LNCaP clone FGC (cell line): ENCODE measurements around the gene COA7.
A peak's percentile ranks its signal among the peaks of the same experiment; 100 is the strongest.

Experiments used
- DNase-seq: peaks from one replicate; pipeline ENCODE4 v3.0.0-alpha.2; 2011; ENCODE audit warnings: low read depth
- H3K4me3 ChIP-seq: 2 replicates; pipeline ENCODE4 v1.5.1; 2011; ENCODE audit warnings: mild to moderate bottlenecking, low read depth, low read length, control low read depth
- TF ChIP-seq, protein P1 (sequence below): IDR thresholded peaks from 2 replicates; pipeline ENCODE4 v1.5.1; 2012; ENCODE audit warnings: mild to moderate bottlenecking; ENCODE audit not compliant: control insufficient read depth, insufficient read depth; ENCODE audit errors: extremely low read depth

The COA7 gene

GRCh38 chr1:52677076-52677806, 20.9 kb downstream of the COA7 start:
- no peak overlapping the region for H3K4me3 ChIP-seq
- DNase-seq: peak; percentile 41
- TF ChIP-seq, protein P1, sequence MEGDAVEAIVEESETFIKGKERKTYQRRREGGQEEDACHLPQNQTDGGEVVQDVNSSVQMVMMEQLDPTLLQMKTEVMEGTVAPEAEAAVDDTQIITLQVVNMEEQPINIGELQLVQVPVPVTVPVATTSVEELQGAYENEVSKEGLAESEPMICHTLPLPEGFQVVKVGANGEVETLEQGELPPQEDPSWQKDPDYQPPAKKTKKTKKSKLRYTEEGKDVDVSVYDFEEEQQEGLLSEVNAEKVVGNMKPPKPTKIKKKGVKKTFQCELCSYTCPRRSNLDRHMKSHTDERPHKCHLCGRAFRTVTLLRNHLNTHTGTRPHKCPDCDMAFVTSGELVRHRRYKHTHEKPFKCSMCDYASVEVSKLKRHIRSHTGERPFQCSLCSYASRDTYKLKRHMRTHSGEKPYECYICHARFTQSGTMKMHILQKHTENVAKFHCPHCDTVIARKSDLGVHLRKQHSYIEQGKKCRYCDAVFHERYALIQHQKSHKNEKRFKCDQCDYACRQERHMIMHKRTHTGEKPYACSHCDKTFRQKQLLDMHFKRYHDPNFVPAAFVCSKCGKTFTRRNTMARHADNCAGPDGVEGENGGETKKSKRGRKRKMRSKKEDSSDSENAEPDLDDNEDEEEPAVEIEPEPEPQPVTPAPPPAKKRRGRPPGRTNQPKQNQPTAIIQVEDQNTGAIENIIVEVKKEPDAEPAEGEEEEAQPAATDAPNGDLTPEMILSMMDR: no peak

DNA sequence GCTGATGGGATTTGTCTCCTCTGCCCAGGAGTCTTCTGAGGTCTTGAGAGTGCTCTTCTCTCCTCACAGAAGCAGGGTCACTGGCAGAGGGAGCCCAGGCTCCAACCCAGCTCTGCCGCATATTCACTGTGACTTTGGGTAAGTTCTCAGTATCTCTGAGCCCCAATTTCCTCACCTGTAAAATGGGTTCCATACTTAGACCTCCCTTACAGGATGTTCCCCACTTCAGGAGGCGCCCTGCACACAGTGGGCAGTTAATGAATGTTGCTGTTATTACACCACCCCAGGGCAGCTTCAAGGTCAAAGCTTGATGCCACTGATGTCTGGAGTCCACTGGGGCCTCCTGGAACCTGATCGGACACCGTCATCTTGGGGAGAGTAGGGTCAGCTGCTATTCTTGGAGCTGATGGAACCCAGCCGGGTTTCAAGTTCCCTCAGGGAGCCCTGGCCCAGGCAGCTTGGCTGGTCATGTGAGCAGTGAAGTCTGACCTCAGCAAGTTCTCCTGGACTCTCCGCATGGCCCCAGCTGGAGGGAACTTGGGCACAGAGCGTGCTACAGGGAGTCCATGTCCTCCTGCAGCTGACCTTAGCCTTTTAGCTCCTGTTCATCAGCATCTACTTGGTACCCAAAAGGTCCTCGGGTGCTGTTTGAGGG, 21.8 kb downstream of the COA7 start:
- TF ChIP-seq, protein P1: no peak
- DNase-seq: no peak
- H3K4me3 ChIP-seq: no peak overlapping the region

- DNase-seq: no peak
- TF ChIP-seq, protein P1: no peak
- no peak overlapping the region for H3K4me3 ChIP-seq
Measured at GRCh38 chr1:52674497-52675384, 23.4 kb downstream of the COA7 start.

DNA sequence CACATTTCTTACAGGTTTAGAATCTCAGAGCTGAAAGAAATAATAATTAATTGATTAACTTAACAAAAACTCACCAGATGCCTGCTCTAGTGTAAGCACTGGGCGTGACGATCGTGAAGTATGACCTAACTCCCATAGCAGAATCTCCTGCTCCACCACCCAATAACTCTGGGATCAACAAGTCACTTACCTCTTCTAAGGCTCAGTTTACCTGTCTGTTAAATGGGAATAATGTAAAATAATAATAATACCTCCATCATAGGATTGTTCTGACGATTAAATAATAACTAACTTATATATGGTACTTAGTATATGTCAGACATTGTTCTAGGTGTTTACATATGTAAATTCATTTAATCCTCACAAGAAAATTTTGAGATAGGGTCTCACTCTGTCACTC, 24.6 kb downstream of the COA7 start:
- H3K4me3 ChIP-seq: no peak overlapping the region
- DNase-seq: no peak
- TF ChIP-seq, protein P1: no peak

DNA sequence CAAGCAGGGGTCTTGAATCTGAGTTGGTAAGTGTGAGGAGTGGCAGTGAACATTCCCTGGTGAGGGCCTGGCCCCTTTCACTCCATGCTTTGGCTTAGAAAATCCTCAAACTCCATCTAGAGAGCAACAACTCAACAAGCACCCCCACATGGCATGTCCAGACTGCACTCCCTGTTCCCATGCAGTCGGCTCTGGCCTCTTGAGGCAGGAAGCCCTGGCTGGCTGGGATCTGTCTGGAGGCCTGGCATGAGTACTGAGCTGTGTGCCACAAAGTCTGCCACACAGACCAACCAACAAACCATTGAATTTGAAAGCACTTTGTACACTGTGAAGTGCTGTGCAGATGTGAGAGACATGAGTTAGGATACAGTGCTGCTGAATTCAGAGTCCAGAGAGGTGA, 25.2 kb downstream of the COA7 start:
- H3K4me3 ChIP-seq: no peak overlapping the region
- DNase-seq: no peak
- TF ChIP-seq, protein P1: no peak

GRCh38 chr1:52670604-52671003, 27.5 kb downstream of the COA7 start:
- TF ChIP-seq, protein P1: no peak

More at GRCh38 chr1:52670604-52671003, 27.5 kb downstream of the COA7 start:
- no peak for DNase-seq
- H3K4me3 ChIP-seq: no peak overlapping the region
